ENCODE results near the gene CHL1.

DNA sequence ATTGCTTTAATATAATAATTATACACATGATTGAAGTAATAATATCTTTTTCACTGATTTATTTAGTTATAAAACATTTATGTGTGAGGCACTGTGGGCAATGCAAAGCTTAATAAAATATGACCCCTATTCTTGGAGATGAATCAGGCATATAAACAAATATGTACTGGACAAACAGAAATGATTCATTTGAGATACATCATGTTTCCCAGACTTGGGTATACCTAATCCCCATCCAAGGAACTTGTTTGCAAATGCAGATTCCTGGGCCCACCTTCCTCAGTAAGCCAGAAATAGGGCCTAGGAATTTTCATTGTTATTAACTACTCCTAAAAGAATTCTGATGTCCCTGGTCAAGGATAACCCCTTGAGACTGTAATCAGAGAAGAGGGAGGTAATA, 184.2 kb downstream of the CHL1 start:
- TF ChIP-seq, protein P1, sequence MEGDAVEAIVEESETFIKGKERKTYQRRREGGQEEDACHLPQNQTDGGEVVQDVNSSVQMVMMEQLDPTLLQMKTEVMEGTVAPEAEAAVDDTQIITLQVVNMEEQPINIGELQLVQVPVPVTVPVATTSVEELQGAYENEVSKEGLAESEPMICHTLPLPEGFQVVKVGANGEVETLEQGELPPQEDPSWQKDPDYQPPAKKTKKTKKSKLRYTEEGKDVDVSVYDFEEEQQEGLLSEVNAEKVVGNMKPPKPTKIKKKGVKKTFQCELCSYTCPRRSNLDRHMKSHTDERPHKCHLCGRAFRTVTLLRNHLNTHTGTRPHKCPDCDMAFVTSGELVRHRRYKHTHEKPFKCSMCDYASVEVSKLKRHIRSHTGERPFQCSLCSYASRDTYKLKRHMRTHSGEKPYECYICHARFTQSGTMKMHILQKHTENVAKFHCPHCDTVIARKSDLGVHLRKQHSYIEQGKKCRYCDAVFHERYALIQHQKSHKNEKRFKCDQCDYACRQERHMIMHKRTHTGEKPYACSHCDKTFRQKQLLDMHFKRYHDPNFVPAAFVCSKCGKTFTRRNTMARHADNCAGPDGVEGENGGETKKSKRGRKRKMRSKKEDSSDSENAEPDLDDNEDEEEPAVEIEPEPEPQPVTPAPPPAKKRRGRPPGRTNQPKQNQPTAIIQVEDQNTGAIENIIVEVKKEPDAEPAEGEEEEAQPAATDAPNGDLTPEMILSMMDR (conservative IDR thresholded peaks at IDR 0.05): no peak
- no peak for TF ChIP-seq EZH2 (IDR thresholded peaks at IDR 0.05; ENCODE audit: low read depth)
